Hepatocyte (in vitro differentiated cells): Measurements from ENCODE around the gene MICAL3.

Source experiments
- EZH2 ChIP-seq: fragments of 200-600 bp; sonication (generic); IDR thresholded peaks from 2 replicates; pipeline ENCODE4 v1.6.1; 2016; ENCODE audit warnings: antibody characterized with exemption, mild to moderate bottlenecking, borderline replicate concordance
- EZH2phosphoT487 ChIP-seq: fragments of 200-600 bp; sonication (generic); IDR thresholded peaks from one replicate; pipeline ENCODE4 v1.6.1; 2018; ENCODE audit warnings: antibody characterized with exemption, mild to moderate bottlenecking, low read depth, moderate library complexity; ENCODE audit not compliant: unreplicated experiment, severe bottlenecking
- TF ChIP-seq, protein P1 (sequence below): fragments of 200-600 bp; sonication (generic); IDR thresholded peaks from 2 replicates; pipeline ENCODE4 v1.5.1; 2016; ENCODE audit warnings: antibody characterized with exemption, mild to moderate bottlenecking; ENCODE audit not compliant: poor library complexity

DNA sequence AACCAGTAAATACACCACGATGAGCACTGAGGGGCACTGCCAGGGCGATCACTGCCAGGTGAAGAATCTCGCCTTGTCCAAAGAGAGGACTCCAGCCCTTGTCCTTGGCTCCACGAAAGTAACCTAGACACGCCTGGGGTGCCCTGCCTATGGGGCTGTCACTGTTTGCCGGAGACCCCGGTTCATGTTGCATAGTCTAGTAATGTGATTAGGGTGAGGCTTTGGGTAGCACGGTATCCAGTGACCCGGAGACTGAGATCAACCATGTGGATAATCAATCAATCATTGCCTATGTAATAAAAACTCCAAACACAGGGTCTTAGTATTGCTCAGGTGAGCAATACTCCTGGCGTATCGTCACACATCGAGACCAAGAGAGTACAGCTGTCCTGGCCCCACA, 190.9 kb downstream of the MICAL3 start:
- TF ChIP-seq, protein P1, sequence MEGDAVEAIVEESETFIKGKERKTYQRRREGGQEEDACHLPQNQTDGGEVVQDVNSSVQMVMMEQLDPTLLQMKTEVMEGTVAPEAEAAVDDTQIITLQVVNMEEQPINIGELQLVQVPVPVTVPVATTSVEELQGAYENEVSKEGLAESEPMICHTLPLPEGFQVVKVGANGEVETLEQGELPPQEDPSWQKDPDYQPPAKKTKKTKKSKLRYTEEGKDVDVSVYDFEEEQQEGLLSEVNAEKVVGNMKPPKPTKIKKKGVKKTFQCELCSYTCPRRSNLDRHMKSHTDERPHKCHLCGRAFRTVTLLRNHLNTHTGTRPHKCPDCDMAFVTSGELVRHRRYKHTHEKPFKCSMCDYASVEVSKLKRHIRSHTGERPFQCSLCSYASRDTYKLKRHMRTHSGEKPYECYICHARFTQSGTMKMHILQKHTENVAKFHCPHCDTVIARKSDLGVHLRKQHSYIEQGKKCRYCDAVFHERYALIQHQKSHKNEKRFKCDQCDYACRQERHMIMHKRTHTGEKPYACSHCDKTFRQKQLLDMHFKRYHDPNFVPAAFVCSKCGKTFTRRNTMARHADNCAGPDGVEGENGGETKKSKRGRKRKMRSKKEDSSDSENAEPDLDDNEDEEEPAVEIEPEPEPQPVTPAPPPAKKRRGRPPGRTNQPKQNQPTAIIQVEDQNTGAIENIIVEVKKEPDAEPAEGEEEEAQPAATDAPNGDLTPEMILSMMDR, result no peak
- TF ChIP-seq EZH2, result no peak
- TF ChIP-seq EZH2phosphoT487, result no peak
